Middle frontal gyrus (tissue), 1 donor: Measurements from ENCODE around the gene SNCAIP.
"Not testable (repeated sequence)": the region's sequence is repeated elsewhere in the genome, so short reads cannot be mapped to it uniquely, and the experiment has no call there.

ENCODE experiments used
- DNase-seq: peaks from one replicate; pipeline ENCODE4 v3.0.0-alpha.2; 2015; ENCODE audit warnings: low spot score; ENCODE audit errors: extremely low spot score

The SNCAIP gene

GRCh38 chr5:122314036-122314435 is 2.0 kb downstream of the SNCAIP start:
- no peak for DNase-seq

- DNase-seq = no peak
Observed at GRCh38 chr5:122315521-122315920, 3.5 kb downstream of the SNCAIP start.

- DNase-seq = no peak
Observed at GRCh38 chr5:122316656-122317055, 4.6 kb downstream of the SNCAIP start.

- DNase-seq = no peak
Observed at GRCh38 chr5:122319897-122320296, 7.9 kb downstream of the SNCAIP start.

GRCh38 chr5:122321921-122322320 is 9.9 kb downstream of the SNCAIP start:
- no peak for DNase-seq

- no peak for DNase-seq
Observed at GRCh38 chr5:122322801-122323548, 10.9 kb downstream of the SNCAIP start.

GRCh38 chr5:122323738-122324137 is 11.7 kb downstream of the SNCAIP start:
- no peak for DNase-seq

- DNase-seq = no peak
Observed at GRCh38 chr5:122327110-122327509, 15.1 kb downstream of the SNCAIP start.

- no peak for DNase-seq
Observed at GRCh38 chr5:122330881-122331280, 18.8 kb downstream of the SNCAIP start.

- no peak for DNase-seq
Observed at GRCh38 chr5:122332599-122333555, 20.8 kb downstream of the SNCAIP start.

- DNase-seq = no peak
Observed at GRCh38 chr5:122333564-122333963, 21.5 kb downstream of the SNCAIP start.

- no peak for DNase-seq
Observed at GRCh38 chr5:122339591-122339990, 27.6 kb downstream of the SNCAIP start.

- no peak for DNase-seq
Observed at GRCh38 chr5:122341087-122341486, 29.1 kb downstream of the SNCAIP start.

GRCh38 chr5:122342256-122342655 is 30.2 kb downstream of the SNCAIP start:
- DNase-seq = no peak

GRCh38 chr5:122346897-122347581 is 35.0 kb downstream of the SNCAIP start:
- DNase-seq = no peak

- no peak for DNase-seq
Observed at GRCh38 chr5:122350496-122350895, 38.5 kb downstream of the SNCAIP start.

- DNase-seq = no peak
Observed at GRCh38 chr5:122351416-122352157, 39.5 kb downstream of the SNCAIP start.

- no peak for DNase-seq
Observed at GRCh38 chr5:122352331-122352730, 40.3 kb downstream of the SNCAIP start.

GRCh38 chr5:122353361-122353760 is 41.3 kb downstream of the SNCAIP start:
- DNase-seq = not testable (repeated sequence)

GRCh38 chr5:122354293-122354692 is 42.3 kb downstream of the SNCAIP start:
- DNase-seq = no peak

- no peak for DNase-seq
Observed at GRCh38 chr5:122355324-122355723, 43.3 kb downstream of the SNCAIP start.
